ENCODE data around the gene NCAPD3. TPM values are rescaled to one million over a fixed set of nuclear protein-coding genes. Genes with fewer than 3 reads are reported as not detected.
"Not testable (repeated sequence)": the region's sequence is repeated elsewhere in the genome, so short reads cannot be mapped to it uniquely, and the experiment has no call there.

The NCAPD3 gene
- total and polyA plus RNA-seq, 4 donors: 4.4 to 23.5 (median 16.5) TPM

DNA sequence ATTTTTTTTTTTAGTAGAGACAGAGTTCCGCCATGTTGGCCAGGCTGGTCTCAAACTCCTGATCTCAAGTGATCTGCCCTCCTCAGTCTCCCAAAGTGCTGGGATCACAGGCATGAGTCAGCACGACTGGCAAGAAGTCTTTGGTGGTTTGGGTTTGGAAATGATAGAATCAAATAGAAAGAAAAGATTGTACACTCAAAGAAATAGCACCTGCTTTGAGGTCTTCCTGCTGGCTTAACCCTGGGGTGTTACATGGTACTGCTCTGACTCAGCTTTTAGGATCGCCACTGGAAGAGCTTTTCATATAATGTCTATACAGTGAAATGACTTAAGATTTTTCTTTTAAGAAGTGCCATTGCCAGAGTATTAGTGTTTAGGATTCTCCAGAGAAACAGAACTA, 104.7 kb downstream of the NCAPD3 start:
- DNase-seq (no peak), ATAC-seq (ENCODE audit: insufficient read depth, low FRiP score) (no peak)
- Histone ChIP-seq H3K27me3 (ENCODE audit: control insufficient read depth in 3 of 3, insufficient read depth in 3 of 3, low read length in 2 of 3) (peaks cover 0 to 5% (median 2%) of the 10 kb centered on the region in 3 donors), H3K9me3 (ENCODE audit: control insufficient read depth in 4 of 4, insufficient read depth in 3 of 4, low read length in 3 of 4) (no peaks in the 10 kb centered on the region), H3K27ac (ENCODE audit: low read depth in 1 of 2, low read length in 1 of 2) (no peak overlapping the region), H3K4me3 (no peak overlapping the region), H3K9ac (ENCODE audit: insufficient read depth in 1 of 2, low read length in 2 of 2) (no peak overlapping the region), H3K4me1 (ENCODE audit: control insufficient read depth in 5 of 5, insufficient read depth in 5 of 5, low read length in 5 of 5) (peaks cover 4 to 30% (median 12%) of the 10 kb centered on the region in 5 donors), H3K36me3 (ENCODE audit: control insufficient read depth in 4 of 4, insufficient read depth in 4 of 4, low read length in 4 of 4) (no peaks in the 10 kb centered on the region)
- 80 to 82% methylated on average over 3 of the region's 3 CpGs for WGBS, 2 donors
- TF ChIP-seq CTCF (IDR thresholded peaks at IDR 0.05; ENCODE audit: control extremely low read depth, extremely low read depth): no peak

DNA sequence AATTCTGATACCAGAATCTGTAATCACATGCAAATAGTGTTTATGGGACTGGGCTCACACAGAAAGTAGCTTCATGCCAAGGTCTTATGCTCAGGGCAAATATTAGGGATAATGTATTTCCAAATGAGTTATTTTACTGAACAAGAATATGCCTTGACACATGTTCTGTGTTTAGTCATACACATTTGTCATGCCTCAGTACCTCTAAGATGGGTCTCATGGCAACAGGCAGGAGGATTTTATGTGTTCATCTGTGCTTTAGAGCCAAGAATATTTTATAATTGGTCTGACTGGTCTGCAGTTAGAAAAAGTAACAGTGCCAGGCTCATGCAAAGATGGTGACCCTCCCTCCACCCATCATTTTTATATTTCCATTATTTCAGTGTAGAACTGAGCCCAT, 105.8 kb downstream of the NCAPD3 start:
- Histone ChIP-seq H3K27me3 (ENCODE audit: control insufficient read depth in 3 of 3, insufficient read depth in 3 of 3, low read length in 2 of 3) (no peaks in the 10 kb centered on the region), H3K27ac (ENCODE audit: low read depth in 1 of 2, low read length in 1 of 2) (no peak overlapping the region), H3K4me1 (ENCODE audit: control insufficient read depth in 5 of 5, insufficient read depth in 5 of 5, low read length in 5 of 5) (peaks cover 0 to 30% (median 12%) of the 10 kb centered on the region in 5 donors), H3K9ac (ENCODE audit: insufficient read depth in 1 of 2, low read length in 2 of 2) (no peak overlapping the region), H3K9me3 (ENCODE audit: control insufficient read depth in 4 of 4, insufficient read depth in 3 of 4, low read length in 3 of 4) (no peaks in the 10 kb centered on the region), H3K36me3 (ENCODE audit: control insufficient read depth in 4 of 4, insufficient read depth in 4 of 4, low read length in 4 of 4) (no peaks in the 10 kb centered on the region), H3K4me3 (no peak overlapping the region)
- DNase-seq (no peak), ATAC-seq (ENCODE audit: insufficient read depth, low FRiP score) (no peak)
- no peak for TF ChIP-seq CTCF (IDR thresholded peaks at IDR 0.05; ENCODE audit: control extremely low read depth, extremely low read depth)

DNA sequence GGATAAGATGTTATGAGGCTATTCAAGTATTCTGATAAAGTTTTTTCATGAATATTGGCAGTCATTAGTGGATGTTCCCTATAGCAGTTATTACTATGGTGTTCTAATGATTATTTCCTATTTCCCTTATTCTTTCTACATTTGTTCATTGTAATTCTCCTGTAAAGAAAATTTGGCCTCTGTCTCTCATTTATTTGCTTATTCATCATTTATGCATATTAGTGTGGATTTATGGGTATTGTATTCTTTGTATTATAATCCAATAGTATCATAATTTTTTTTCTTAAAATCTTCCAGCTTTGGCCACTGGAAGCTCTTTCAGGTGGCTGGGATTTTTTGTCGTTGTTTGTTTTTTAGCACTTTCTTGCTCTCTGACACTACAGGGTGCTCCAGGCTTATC, 107.6 kb downstream of the NCAPD3 start:
- Histone ChIP-seq H3K27ac (ENCODE audit: low read depth in 1 of 2, low read length in 1 of 2) (no peak overlapping the region), H3K4me3 (no peak overlapping the region), H3K9ac (ENCODE audit: insufficient read depth in 1 of 2, low read length in 2 of 2) (no peak overlapping the region), H3K36me3 (ENCODE audit: control insufficient read depth in 4 of 4, insufficient read depth in 4 of 4, low read length in 4 of 4) (no peaks in the 10 kb centered on the region), H3K27me3 (ENCODE audit: control insufficient read depth in 3 of 3, insufficient read depth in 3 of 3, low read length in 2 of 3) (no peaks in the 10 kb centered on the region), H3K9me3 (ENCODE audit: control insufficient read depth in 4 of 4, insufficient read depth in 3 of 4, low read length in 3 of 4) (no peaks in the 10 kb centered on the region), H3K4me1 (ENCODE audit: control insufficient read depth in 5 of 5, insufficient read depth in 5 of 5, low read length in 5 of 5) (peaks cover 0 to 19% (median 5%) of the 10 kb centered on the region in 5 donors)
- no peak for ATAC-seq (ENCODE audit: insufficient read depth, low FRiP score)
- no peak for TF ChIP-seq CTCF (IDR thresholded peaks at IDR 0.05; ENCODE audit: control extremely low read depth, extremely low read depth)
- no peak for DNase-seq
- WGBS, 2 donors: 88 to 91% methylated on average over 1 of the region's 1 CpG

- not testable (repeated sequence) for H3K9me3 ChIP-seq (ENCODE audit: control insufficient read depth in 4 of 4, insufficient read depth in 3 of 4, low read length in 3 of 4); H3K4me3 ChIP-seq; ATAC-seq (ENCODE audit: insufficient read depth, low FRiP score); H3K27me3 ChIP-seq (ENCODE audit: control insufficient read depth in 3 of 3, insufficient read depth in 3 of 3, low read length in 2 of 3); H3K9ac ChIP-seq (ENCODE audit: insufficient read depth in 1 of 2, low read length in 2 of 2); H3K36me3 ChIP-seq (ENCODE audit: control insufficient read depth in 4 of 4, insufficient read depth in 4 of 4, low read length in 4 of 4); H3K4me1 ChIP-seq (ENCODE audit: control insufficient read depth in 5 of 5, insufficient read depth in 5 of 5, low read length in 5 of 5); H3K27ac ChIP-seq (ENCODE audit: low read depth in 1 of 2, low read length in 1 of 2); DNase-seq
- 60 to 75% methylated on average over 1 of the region's 1 CpG for WGBS, 2 donors
Observed at GRCh38 chr11:134113787-134114186, 110.0 kb downstream of the NCAPD3 start.

Measured in lung (tissue), 12 donors.